ENCODE data around the gene TINCR. TPM values are rescaled to one million over a fixed set of nuclear protein-coding genes. Genes with fewer than 3 reads are reported as not detected.

Gene TINCR
- total RNA-seq, 1 donor from 2014 or later, result not detected

- Histone ChIP-seq H3K4me1 (no peaks in the 10 kb centered on the region), H3K36me3 (no peaks in the 10 kb centered on the region), H3K9me3 (replicated peaks) (peaks cover 10% of the 10 kb centered on the region), H3K27me3 (ENCODE audit: low read depth) (peaks cover 35% of the 10 kb centered on the region), H3K27ac (replicated peaks) (no peak overlapping the region), H3K4me3 (no peak overlapping the region)
- intact Hi-C loops (cut with micrococcal nuclease), result no loop called here
- no peak for DNase-seq
- no peak for TF ChIP-seq CTCF (IDR thresholded peaks at IDR 0.05; ENCODE audit: borderline replicate concordance)
These were observed 4.0 kb upstream of the TINCR start for GRCh38 chr19:5571777-5572176.

- H3K9me3 ChIP-seq (replicated peaks), result peaks cover 6% of the 10 kb centered on the region
- peaks cover 73% of the 10 kb centered on the region for H3K27me3 ChIP-seq (ENCODE audit: low read depth)
- H3K4me3 ChIP-seq, result peak overlapping the region; percentile 42
- TF ChIP-seq CTCF (IDR thresholded peaks at IDR 0.05; ENCODE audit: borderline replicate concordance), result no peak
- no peaks in the 10 kb centered on the region for H3K36me3 ChIP-seq
- intact Hi-C loops (cut with micrococcal nuclease), result no loop called here
- DNase-seq, result no peak
- no peaks in the 10 kb centered on the region for H3K4me1 ChIP-seq
- H3K27ac ChIP-seq (replicated peaks), result no peak overlapping the region
These were observed 236 bp upstream of the TINCR start for GRCh38 chr19:5567970-5568407.

GRCh38 chr19:5564930-5565329, 2.8 kb downstream of the TINCR start:
- TF ChIP-seq CTCF (IDR thresholded peaks at IDR 0.05; ENCODE audit: borderline replicate concordance), result no peak
- Histone ChIP-seq H3K36me3 (peaks cover 6% of the 10 kb centered on the region), H3K4me1 (no peaks in the 10 kb centered on the region), H3K27me3 (ENCODE audit: low read depth) (peaks cover 100% of the 10 kb centered on the region), H3K27ac (replicated peaks) (no peak overlapping the region), H3K9me3 (replicated peaks) (peaks cover 19% of the 10 kb centered on the region), H3K4me3 (no peak overlapping the region)
- DNase-seq, result no peak
- intact Hi-C loops (cut with micrococcal nuclease), result no loop called here

GRCh38 chr19:5563935-5564612, 3.7 kb downstream of the TINCR start:
- H3K27me3 ChIP-seq (ENCODE audit: low read depth), result peaks cover 98% of the 10 kb centered on the region
- DNase-seq, result no peak
- TF ChIP-seq CTCF (IDR thresholded peaks at IDR 0.05; ENCODE audit: borderline replicate concordance), result no peak
- H3K4me3 ChIP-seq, result no peak overlapping the region
- no peak overlapping the region for H3K27ac ChIP-seq (replicated peaks)
- no peaks in the 10 kb centered on the region for H3K4me1 ChIP-seq
- intact Hi-C loops (cut with micrococcal nuclease), result no loop called here
- peaks cover 6% of the 10 kb centered on the region for H3K36me3 ChIP-seq
- peaks cover 19% of the 10 kb centered on the region for H3K9me3 ChIP-seq (replicated peaks)

- no peak for DNase-seq
- no peak for TF ChIP-seq CTCF (IDR thresholded peaks at IDR 0.05; ENCODE audit: borderline replicate concordance)
- intact Hi-C loops (cut with micrococcal nuclease), result no loop called here
- peaks cover 98% of the 10 kb centered on the region for H3K27me3 ChIP-seq (ENCODE audit: low read depth)
- peaks cover 6% of the 10 kb centered on the region for H3K36me3 ChIP-seq
- H3K9me3 ChIP-seq (replicated peaks), result peaks cover 19% of the 10 kb centered on the region
- H3K27ac ChIP-seq (replicated peaks), result no peak overlapping the region
- H3K4me3 ChIP-seq, result no peak overlapping the region
- no peaks in the 10 kb centered on the region for H3K4me1 ChIP-seq
These were observed 4.7 kb downstream of the TINCR start for GRCh38 chr19:5563008-5563431.

Measured in left ventricle myocardium inferior (tissue), 1 donor.